Activated CD4-positive, alpha-beta T cell treated with anti-CD3 and anti-CD28 coated beads for 4 hours (primary cell): ENCODE data around the gene NAA16.
"Not testable (repeated sequence)": the region's sequence is repeated elsewhere in the genome, so short reads cannot be mapped to it uniquely, and the experiment has no call there.

ENCODE experiments used
- DNase-seq, 2 donors: peaks; one replicate each; pipeline ENCODE4 v3.0.0-alpha.2; 2020

The NAA16 gene

GRCh38 chr13:41411522-41411921, 100.5 kb downstream of the NAA16 start:
- DNase-seq = peak; percentile 17 to 24

GRCh38 chr13:41413872-41414271, 102.8 kb downstream of the NAA16 start:
- no peak for DNase-seq

- DNase-seq = no peak
These were observed 105.2 kb downstream of the NAA16 start for GRCh38 chr13:41416276-41416675.

- no peak for DNase-seq
These were observed 107.0 kb downstream of the NAA16 start for GRCh38 chr13:41418027-41418426.

- no peak for DNase-seq
These were observed 107.7 kb downstream of the NAA16 start for GRCh38 chr13:41418731-41419130.

- DNase-seq = no peak
These were observed 108.1 kb downstream of the NAA16 start for GRCh38 chr13:41419206-41419605.

- DNase-seq = no peak
These were observed 109.1 kb downstream of the NAA16 start for GRCh38 chr13:41420146-41420545.

GRCh38 chr13:41421330-41421729, 110.3 kb downstream of the NAA16 start:
- DNase-seq = not testable (repeated sequence)

GRCh38 chr13:41421983-41422382, 110.9 kb downstream of the NAA16 start:
- DNase-seq = not testable (repeated sequence)

- DNase-seq = not testable (repeated sequence)
These were observed 112.2 kb downstream of the NAA16 start for GRCh38 chr13:41423259-41423658.

- DNase-seq = not testable (repeated sequence)
These were observed 113.6 kb downstream of the NAA16 start for GRCh38 chr13:41424675-41425074.

GRCh38 chr13:41426047-41426446, 115.0 kb downstream of the NAA16 start:
- no peak for DNase-seq
